PC-9 (cell line): ENCODE results near the gene RAD9A. TPM values are rescaled to one million over a fixed set of nuclear protein-coding genes. Genes with fewer than 3 reads are reported as not detected.

Experiments used
- BruUV-seq: library from RNA; stranded (reverse); fragments of 400-500 nt; replicated peaks from 2 replicates; lab custom pipeline; 2021; lab: Mats Ljungman, UMichigan
- CTCF ChIA-PET: fragments of 300-600 bp; sonication (Branson Sonifier 250); formaldehyde crosslinking; loops from one replicate; lab custom pipeline; 2022; ENCODE audit warnings: antibody characterized with exemption; lab: Charles Lee
- POLR2A ChIA-PET: fragments of 300-600 bp; sonication (Branson Sonifier 250); formaldehyde crosslinking; loops from one replicate; lab custom pipeline; 2022; ENCODE audit warnings: antibody characterized with exemption; ENCODE audit not compliant: unreplicated experiment; lab: Charles Lee
- DNase-seq, 2 experiments: peaks; one replicate each; pipeline versions ENCODE4 v3.0.0 to v3.0.0-alpha.2; 2015 to 2022; ENCODE audit warnings: mixed read lengths in 1 of 2
- H2AFZ ChIP-seq: fragments of 200-600 bp; sonication (generic); 2 replicates; pipeline ENCODE4 v1.8.1; 2017; ENCODE audit warnings: antibody characterized with exemption
- H3F3A ChIP-seq: fragments of 200-600 bp; sonication (generic); 2 replicates; pipeline ENCODE4 v1.8.1; 2017; ENCODE audit warnings: antibody characterized with exemption, mild to moderate bottlenecking, low read depth; ENCODE audit not compliant: insufficient read depth
- H3K27ac ChIP-seq: fragments of 200-600 bp; sonication (generic); 2 replicates; pipeline ENCODE4 v1.6.1; 2016; ENCODE audit warnings: mixed run types
- H3K27me3 ChIP-seq: fragments of 200-600 bp; sonication (generic); 2 replicates; pipeline ENCODE4 v1.6.1; 2016; ENCODE audit warnings: low read depth, mixed run types; ENCODE audit not compliant: insufficient read depth
- H3K36me3 ChIP-seq: fragments of 200-600 bp; sonication (generic); 2 replicates; pipeline ENCODE4 v1.6.1; 2016; ENCODE audit warnings: low read depth, mixed run types
- H3K4me1 ChIP-seq: fragments of 200-600 bp; sonication (generic); replicated peaks from 2 replicates; pipeline ENCODE4 v1.6.1; 2016; ENCODE audit warnings: mixed run types; ENCODE audit not compliant: insufficient read depth
- H3K4me2 ChIP-seq: fragments of 200-600 bp; sonication (generic); 2 replicates; pipeline ENCODE4 v1.6.1; 2017; ENCODE audit warnings: mixed run types
- H3K4me3 ChIP-seq: fragments of 200-600 bp; sonication (generic); 2 replicates; pipeline ENCODE4 v1.6.1; 2016; ENCODE audit warnings: mixed run types
- H3K79me2 ChIP-seq: fragments of 200-600 bp; sonication (generic); 2 replicates; pipeline ENCODE4 v1.6.1; 2017; ENCODE audit warnings: low read depth, mixed run types
- H3K9me2 ChIP-seq: fragments of 200-600 bp; sonication (generic); 2 replicates; pipeline ENCODE4 v1.8.1; 2017; ENCODE audit warnings: mild to moderate bottlenecking; ENCODE audit not compliant: insufficient read depth
- H3K9me3 ChIP-seq: fragments of 200-600 bp; sonication (generic); 2 replicates; pipeline ENCODE4 v1.8.1; 2016; ENCODE audit warnings: low read depth; ENCODE audit not compliant: insufficient read depth
- H4K20me1 ChIP-seq: fragments of 200-600 bp; sonication (generic); 2 replicates; pipeline ENCODE4 v1.8.1; 2017; ENCODE audit not compliant: insufficient read depth
- CTCF ChIP-seq: fragments of 200-600 bp; sonication (generic); conservative IDR thresholded peaks from 2 replicates; pipeline ENCODE4 v1.6.1; 2017; ENCODE audit warnings: mixed run types, antibody characterized with exemption, mild to moderate bottlenecking, moderate library complexity
- EZH2 ChIP-seq: fragments of 200-600 bp; sonication (generic); IDR thresholded peaks from 2 replicates; pipeline ENCODE4 v1.8.0; 2017; ENCODE audit warnings: antibody characterized with exemption, low read depth
- intact Hi-C: fragments of 100-400 bp; cut with micrococcal nuclease; formaldehyde crosslinking; loops from one replicate; pipeline ENCODE4 v1.10.0; 2022; ENCODE audit not compliant: unreplicated experiment
- total RNA-seq: library from RNA; stranded (reverse); gene quantifications from 2 replicates; pipeline ENCODE4 v1.2.3, GENCODE V29; 2021

RAD9A gene
- total RNA-seq, 1 experiment from 2014 or later: 62.8 TPM

GRCh38 chr11:67395555-67396258, 3.9 kb downstream of the RAD9A start:
- Histone ChIP-seq H3K9me3 (no peaks in the 10 kb centered on the region), H3K27me3 (no peaks in the 10 kb centered on the region), H3K36me3 (0 out of 2 replicates have a peak, but pooled peaks cover 6% of the 10 kb centered on the region), H3K9me2 (no peaks in the 10 kb centered on the region), H4K20me1 (peaks cover 3% of the 10 kb centered on the region; the same call in 1 of the 2 replicates), H3K4me3 (no peak overlapping the region), H3K4me2 (no peak overlapping the region), H2AFZ (no peak overlapping the region), H3K79me2 (peaks cover 22% of the 10 kb centered on the region), H3K4me1 (peaks cover 13% of the 10 kb centered on the region), H3K27ac (no peak overlapping the region), H3F3A (peaks cover 33% of the 10 kb centered on the region)
- BruUV-seq: no TSS peak
- ChIA-PET POLR2A (interaction anchor here (0.8 kb wide), 2 partner anchors 22 to 183 kb away, joined by 3 read pairs; no protein-coding TSS in a partner anchor), CTCF (no interaction called here)
- intact Hi-C loops: no loop called here
- no peak for TF ChIP-seq CTCF
- no peak for TF ChIP-seq EZH2
- no peak for DNase-seq

- CTCF ChIA-PET: no interaction called here
- TF ChIP-seq CTCF: no peak
- TF ChIP-seq EZH2: no peak
- no peak for DNase-seq
- peaks cover 3% of the 10 kb centered on the region; the same call in 1 of the 2 replicates for H4K20me1 ChIP-seq
- H3K79me2 ChIP-seq: peaks cover 22% of the 10 kb centered on the region
- 0 out of 2 replicates have a peak, but pooled peaks cover 6% of the 10 kb centered on the region for H3K36me3 ChIP-seq
- BruUV-seq: no TSS peak
- H3K4me1 ChIP-seq: peaks cover 14% of the 10 kb centered on the region
- no peak overlapping the region for H3K27ac ChIP-seq
- H3K27me3 ChIP-seq: no peaks in the 10 kb centered on the region
- H3F3A ChIP-seq: peaks cover 31% of the 10 kb centered on the region
- no peak overlapping the region for H2AFZ ChIP-seq
- H3K9me2 ChIP-seq: no peaks in the 10 kb centered on the region
- no peaks in the 10 kb centered on the region for H3K9me3 ChIP-seq
- no peak overlapping the region for H3K4me3 ChIP-seq
- intact Hi-C loops: no loop called here
- no peak overlapping the region for H3K4me2 ChIP-seq
- POLR2A ChIA-PET: interaction anchor here (0.8 kb wide), 2 partner anchors 22 to 183 kb away, joined by 3 read pairs; no protein-coding TSS in a partner anchor
Measured at GRCh38 chr11:67396259-67396581, 4.4 kb downstream of the RAD9A start.

- no peak overlapping the region for H3K27ac ChIP-seq
Measured at GRCh38 chr11:67396587-67397389, 5.0 kb downstream of the RAD9A start.

More at GRCh38 chr11:67396587-67397389, 5.0 kb downstream of the RAD9A start:
- ChIA-PET POLR2A (interaction anchor here (0.6 to 0.8 kb wide), 3 partner anchors 10 to 182 kb away, joined by 3 read pairs; no protein-coding TSS in a partner anchor), CTCF (no interaction called here)
- Histone ChIP-seq H4K20me1 (peaks cover 3% of the 10 kb centered on the region; the same call in 1 of the 2 replicates), H3K9me3 (no peaks in the 10 kb centered on the region), H3K4me1 (peaks cover 14% of the 10 kb centered on the region), H3K79me2 (peaks cover 20% of the 10 kb centered on the region), H3K9me2 (no peaks in the 10 kb centered on the region), H3K27me3 (no peaks in the 10 kb centered on the region), H2AFZ (no peak overlapping the region), H3K4me3 (no peak overlapping the region), H3K36me3 (0 out of 2 replicates have a peak, but pooled peaks cover 6% of the 10 kb centered on the region), H3K4me2 (no peak overlapping the region), H3F3A (peaks cover 28% of the 10 kb centered on the region; the same call in 1 of the 2 replicates)
- intact Hi-C loops: no loop called here
- DNase-seq: no peak
- BruUV-seq: no TSS peak
- TF ChIP-seq CTCF: no peak
- no peak for TF ChIP-seq EZH2
